Upper lobe of left lung (tissue), 6 donors: ENCODE measurements around the gene CHADL. TPM values are rescaled to one million over a fixed set of nuclear protein-coding genes. Genes with fewer than 3 reads are reported as not detected.

Source experiments
- ATAC-seq, 2 donors: fragments of 200-7000 bp; cut with Tn5 transposase; one replicate each; pipeline ENCODE4 v1.9.1; 2022; ENCODE audit warnings: mild to moderate bottlenecking in 2 of 2, moderate library complexity in 2 of 2; ENCODE audit not compliant: low FRiP score in 2 of 2
- DNase-seq, 2 donors: peaks; one replicate each; pipeline ENCODE4 v3.0.0-alpha.2; 2019 to 2020
- H3K27ac ChIP-seq, 4 donors: fragments of 200-600 bp; sonication (generic); one replicate each; pipeline ENCODE4 v1.5.1; 2016 to 2019
- H3K27me3 ChIP-seq, 4 donors: fragments of 200-600 bp; sonication (generic); one replicate each; pipeline ENCODE4 v1.5.1; 2017 to 2019
- H3K36me3 ChIP-seq, 4 donors: fragments of 200-600 bp; sonication (generic); one replicate each; pipeline ENCODE4 v1.5.1; 2016 to 2019
- H3K4me1 ChIP-seq, 4 donors: fragments of 200-600 bp; sonication (generic); one replicate each; pipeline ENCODE4 v1.5.1; 2018 to 2019
- H3K4me3 ChIP-seq, 4 donors: fragments of 200-600 bp; sonication (generic); one replicate each; pipeline ENCODE4 v1.5.1; 2017 to 2019; ENCODE audit warnings: mild to moderate bottlenecking in 2 of 4, moderate library complexity in 1 of 4
- H3K9me3 ChIP-seq, 4 donors: fragments of 200-600 bp; sonication (generic); one replicate each; pipeline ENCODE4 v1.5.1; 2018 to 2019
- EP300 ChIP-seq, 4 donors: sonication (generic); formaldehyde crosslinking; IDR thresholded peaks; one replicate each; pipeline ENCODE4 v1.5.1; 2017; ENCODE audit warnings: antibody characterized with exemption in 4 of 4, control low read depth in 2 of 4
- POLR2A ChIP-seq, 4 donors: fragments of 450-650 bp; IDR thresholded peaks; one replicate each; pipeline ENCODE4 v1.5.1; 2016 to 2017; ENCODE audit warnings: antibody characterized with exemption in 4 of 4, mild to moderate bottlenecking in 2 of 4
- POLR2AphosphoS5 ChIP-seq, 2 donors: sonication (generic); formaldehyde crosslinking; IDR thresholded peaks; one replicate each; pipeline ENCODE4 v1.5.1; 2017; ENCODE audit warnings: antibody characterized with exemption in 2 of 2
- WGBS, 2 donors: methylation state at CpG; one replicate each; pipeline ENCODE4 v1.1.5; 2017 to 2018; 5-methylcytosine and 5-hydroxymethylcytosine counted together
- total RNA-seq, 6 donors: library from RNA; depleted of rRNA in 4 of 6; stranded (reverse); fragments of >200 nt in 4 of 6; gene quantifications; one replicate each; pipeline versions ENCODE4 v1.1.0 to v1.2.1, GENCODE V29; 2016 to 2021
- TF ChIP-seq, protein P1 (sequence below), 6 experiments: fragments of 450-650 bp in 4 of 6; fragments of 200-600 bp in 2 of 6; sonication (generic) in 2 of 6; IDR thresholded peaks; one replicate each; pipeline ENCODE4 v1.5.1; 2016 to 2019; ENCODE audit warnings: antibody characterized with exemption in 6 of 6
- donor health status: DM: no; HTN: no; CAD: no; lungs with moderate emphysema.
- donor health status: DM: no; HTN: yes; CAD: no; lungs with severe emphysema.

CHADL gene
- total RNA-seq, 6 donors from 2014 or later = 2.0 to 12.6 (median 4.4) TPM

DNA sequence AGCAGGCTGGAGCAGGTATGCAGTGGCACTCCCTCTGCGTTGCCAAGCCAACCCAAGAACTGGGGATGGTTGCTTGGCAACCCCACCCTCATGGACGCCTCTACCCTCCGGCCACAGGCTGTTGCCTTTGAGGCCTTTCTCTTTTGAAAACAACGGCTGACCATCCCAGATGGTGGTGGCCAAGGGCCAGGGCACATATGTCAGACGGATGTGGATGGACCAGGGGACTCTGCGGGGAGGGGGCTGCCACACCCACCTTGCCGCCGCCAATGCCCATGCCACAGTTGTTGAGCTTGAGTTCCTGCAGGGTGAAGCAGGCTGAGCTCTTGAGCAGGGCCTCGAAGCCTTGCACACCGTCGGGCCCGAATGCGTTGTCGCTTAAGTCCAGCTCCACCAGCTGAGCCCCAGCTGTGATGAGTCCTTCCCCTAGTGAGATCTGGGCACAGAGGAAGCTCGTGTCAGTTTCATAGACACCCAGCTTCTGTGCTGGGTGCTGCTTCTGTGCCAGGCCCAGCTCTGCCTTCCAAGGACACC, 23.7 kb upstream of the CHADL start:
- WGBS, 2 donors = 84 to 88% methylated on average over 4 to 15 of the region's 15 CpGs
- Histone ChIP-seq H3K4me1 (no peaks in the 10 kb centered on the region), H3K4me3 (no peak overlapping the region), H3K27ac (no peak overlapping the region), H3K9me3 (no peaks in the 10 kb centered on the region), H3K27me3 (no peaks in the 10 kb centered on the region), H3K36me3 (peaks cover 24 to 94% (median 82%) of the 10 kb centered on the region in 4 donors)
- peak in 1 of 2 donors; percentile 58 for DNase-seq
- no peak for ATAC-seq
- TF ChIP-seq EP300 (IDR thresholded peaks at IDR 0.05) (no peak), POLR2AphosphoS5 (IDR thresholded peaks at IDR 0.05) (no peak), POLR2A (IDR thresholded peaks at IDR 0.05) (no peak)
- TF ChIP-seq, protein P1, sequence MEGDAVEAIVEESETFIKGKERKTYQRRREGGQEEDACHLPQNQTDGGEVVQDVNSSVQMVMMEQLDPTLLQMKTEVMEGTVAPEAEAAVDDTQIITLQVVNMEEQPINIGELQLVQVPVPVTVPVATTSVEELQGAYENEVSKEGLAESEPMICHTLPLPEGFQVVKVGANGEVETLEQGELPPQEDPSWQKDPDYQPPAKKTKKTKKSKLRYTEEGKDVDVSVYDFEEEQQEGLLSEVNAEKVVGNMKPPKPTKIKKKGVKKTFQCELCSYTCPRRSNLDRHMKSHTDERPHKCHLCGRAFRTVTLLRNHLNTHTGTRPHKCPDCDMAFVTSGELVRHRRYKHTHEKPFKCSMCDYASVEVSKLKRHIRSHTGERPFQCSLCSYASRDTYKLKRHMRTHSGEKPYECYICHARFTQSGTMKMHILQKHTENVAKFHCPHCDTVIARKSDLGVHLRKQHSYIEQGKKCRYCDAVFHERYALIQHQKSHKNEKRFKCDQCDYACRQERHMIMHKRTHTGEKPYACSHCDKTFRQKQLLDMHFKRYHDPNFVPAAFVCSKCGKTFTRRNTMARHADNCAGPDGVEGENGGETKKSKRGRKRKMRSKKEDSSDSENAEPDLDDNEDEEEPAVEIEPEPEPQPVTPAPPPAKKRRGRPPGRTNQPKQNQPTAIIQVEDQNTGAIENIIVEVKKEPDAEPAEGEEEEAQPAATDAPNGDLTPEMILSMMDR (IDR thresholded peaks at IDR 0.05) = no peak

DNA sequence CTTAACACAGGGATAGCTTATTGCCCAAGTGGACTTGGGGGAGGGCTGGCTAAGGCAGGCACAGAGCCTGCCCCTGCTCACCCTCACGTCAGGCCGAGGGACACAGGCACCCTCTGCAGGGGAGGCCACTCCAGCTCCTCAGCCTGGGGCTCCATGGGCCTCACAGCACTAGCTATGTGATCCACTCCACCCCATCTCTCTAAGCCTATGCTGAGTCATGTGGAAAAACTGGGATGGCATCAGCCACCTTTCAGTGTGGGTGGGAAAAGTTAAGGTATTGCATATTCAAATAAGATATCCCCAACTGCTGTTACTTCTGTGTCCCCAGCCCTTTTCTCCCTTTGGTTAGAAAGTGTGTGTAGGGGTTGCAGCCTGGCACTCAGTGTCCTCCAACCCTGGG, 23.0 kb upstream of the CHADL start:
- H3K27ac ChIP-seq = no peak overlapping the region
- no peaks in the 10 kb centered on the region for H3K4me1 ChIP-seq
- ATAC-seq (no peak), DNase-seq (no peak)
- no peak overlapping the region for H3K4me3 ChIP-seq
- 94% methylated on average over 2 of the region's 2 CpGs for WGBS, 2 donors
- H3K27me3 ChIP-seq = no peaks in the 10 kb centered on the region
- TF ChIP-seq EP300 (IDR thresholded peaks at IDR 0.05) = no peak
- TF ChIP-seq POLR2A (IDR thresholded peaks at IDR 0.05) = no peak
- TF ChIP-seq, protein P1 (IDR thresholded peaks at IDR 0.05) = no peak
- no peak for TF ChIP-seq POLR2AphosphoS5 (IDR thresholded peaks at IDR 0.05)
- H3K36me3 ChIP-seq = peaks cover 27 to 94% (median 78%) of the 10 kb centered on the region in 4 donors
- H3K9me3 ChIP-seq = no peaks in the 10 kb centered on the region

DNA sequence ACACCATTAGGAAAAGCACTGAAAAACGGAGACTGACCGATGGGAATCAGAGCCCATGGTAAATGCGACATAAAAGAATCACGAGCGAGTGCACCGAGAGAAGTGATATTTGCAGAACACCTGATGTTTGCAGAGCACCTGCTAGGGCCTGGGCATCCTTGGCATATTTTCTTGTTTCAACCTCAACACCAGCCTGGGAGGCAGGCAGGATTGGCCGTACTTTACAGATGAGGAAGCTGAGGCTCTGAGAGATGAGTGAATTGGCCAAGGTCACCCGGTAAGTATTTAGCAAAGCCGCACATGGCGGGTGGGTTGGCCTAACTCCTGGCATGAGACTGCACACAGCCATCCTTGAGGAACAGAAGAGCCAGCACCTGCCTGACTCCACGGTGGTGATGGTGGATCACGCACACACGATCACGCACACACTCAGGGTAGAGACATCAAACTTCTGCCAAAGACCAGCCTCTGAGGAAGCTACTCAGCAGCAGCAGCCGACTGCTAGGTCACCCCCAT, 21.6 kb upstream of the CHADL start:
- TF ChIP-seq, protein P1 (IDR thresholded peaks at IDR 0.05) = no peak
- TF ChIP-seq EP300 (IDR thresholded peaks at IDR 0.05) = no peak
- TF ChIP-seq POLR2A (IDR thresholded peaks at IDR 0.05) = no peak
- no peak for TF ChIP-seq POLR2AphosphoS5 (IDR thresholded peaks at IDR 0.05)
- Histone ChIP-seq H3K36me3 (peaks cover 20 to 94% (median 77%) of the 10 kb centered on the region in 4 donors), H3K27ac (no peak overlapping the region), H3K9me3 (no peaks in the 10 kb centered on the region), H3K4me1 (no peaks in the 10 kb centered on the region), H3K4me3 (no peak overlapping the region), H3K27me3 (no peaks in the 10 kb centered on the region)
- ATAC-seq (no peak), DNase-seq (no peak)
- WGBS, 2 donors = 96 to 98% methylated on average over 15 of the region's 15 CpGs

DNA sequence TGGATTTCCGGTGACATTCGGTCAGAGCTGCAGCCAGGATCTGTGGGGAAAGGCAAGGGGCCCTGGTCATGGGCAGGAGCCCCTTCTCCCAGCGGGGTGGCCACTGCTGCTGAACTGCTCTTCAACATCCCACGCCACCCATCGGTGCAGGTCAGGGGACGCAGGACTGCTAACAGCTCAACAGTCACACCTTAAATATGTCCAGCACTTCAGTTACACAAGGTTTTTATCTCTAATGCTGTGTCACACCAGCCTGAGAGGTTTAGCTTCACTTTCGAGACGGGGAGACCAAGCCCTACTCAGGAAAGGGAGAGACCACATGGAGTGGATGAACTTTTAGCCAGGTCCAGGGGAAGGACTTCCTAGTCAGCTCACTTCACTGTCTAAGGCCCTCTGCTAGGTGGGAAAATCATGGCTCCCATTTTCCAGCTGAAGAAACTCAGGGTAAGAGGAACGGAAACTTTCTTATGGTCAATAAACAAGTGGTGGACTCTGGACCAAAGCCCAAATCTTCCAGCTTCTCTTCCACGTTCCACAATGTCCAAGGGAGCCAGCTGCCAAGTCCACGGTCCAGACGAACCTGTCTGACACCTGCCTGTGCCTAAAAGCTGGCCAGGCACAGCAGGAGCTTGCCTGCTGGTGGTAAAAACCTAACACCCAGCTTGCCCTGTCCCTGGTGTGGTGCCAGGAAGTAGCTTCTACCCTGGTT, 21.0 kb upstream of the CHADL start:
- H3K36me3 ChIP-seq = peaks cover 18 to 96% (median 77%) of the 10 kb centered on the region in 4 donors
- no peak for TF ChIP-seq POLR2A (IDR thresholded peaks at IDR 0.05)
- TF ChIP-seq POLR2AphosphoS5 (IDR thresholded peaks at IDR 0.05) = no peak
- no peak for TF ChIP-seq EP300 (IDR thresholded peaks at IDR 0.05)
- TF ChIP-seq, protein P1 (IDR thresholded peaks at IDR 0.05) = no peak
- ATAC-seq = no peak

More for the DNA sequence above, 21.0 kb upstream of the CHADL start:
- H3K4me3 ChIP-seq = no peak overlapping the region
- no peaks in the 10 kb centered on the region for H3K27me3 ChIP-seq
- 83 to 90% methylated on average over 11 to 12 of the region's 12 CpGs for WGBS, 2 donors
- H3K27ac ChIP-seq = no peak overlapping the region
- DNase-seq = no peak
- H3K4me1 ChIP-seq = no peaks in the 10 kb centered on the region
- no peaks in the 10 kb centered on the region for H3K9me3 ChIP-seq
